Common myeloid progenitor, CD34-positive (primary cell): ENCODE measurements around the gene ARMC5.
A peak's percentile ranks its signal among the peaks of the same experiment; 100 is the strongest.

Experiments
- CTCF ChIA-PET: fragments of 350-600 bp; sonication (Branson Sonifier 250); formaldehyde crosslinking; loops from one replicate; lab custom pipeline; 2021; ENCODE audit warnings: antibody characterized with exemption; lab: Charles Lee
- POLR2A ChIA-PET: fragments of 350-600 bp; sonication (Branson Sonifier 250); formaldehyde crosslinking; loops from one replicate; lab custom pipeline; 2021; ENCODE audit warnings: antibody characterized with exemption; lab: Charles Lee
- DNase-seq, 3 donors: peaks; one replicate each; pipeline versions ENCODE4 v3.0.0 to v3.0.0-alpha.2; 2013
- H3K27ac ChIP-seq, 2 experiments: 1 replicate in 1 of 2; 2 replicates in 1 of 2; pipeline ENCODE4 v1.7.0; 2013; ENCODE audit warnings: inconsistent platforms in 2 of 2, low read length in 2 of 2, mild to moderate bottlenecking in 2 of 2, low read depth in 1 of 2, moderate library complexity in 1 of 2; ENCODE audit not compliant: severe bottlenecking in 2 of 2, insufficient read depth in 1 of 2, poor library complexity in 1 of 2
- H3K27me3 ChIP-seq, 5 experiments: replicated peaks in 2 of 5; 1 replicate in 3 of 5; 2 replicates in 2 of 5; pipeline versions ENCODE4 v1.6.1 to v1.7.0; 2013; ENCODE audit warnings: low read length in 4 of 5, mild to moderate bottlenecking in 2 of 5, moderate library complexity in 2 of 5, inconsistent platforms in 1 of 5; ENCODE audit not compliant: insufficient read depth in 5 of 5, control insufficient read depth in 4 of 5
- H3K36me3 ChIP-seq, 4 experiments: 1 replicate in 2 of 4; 2 replicates in 2 of 4; pipeline versions ENCODE4 v1.6.1 to v1.7.0; 2013; ENCODE audit warnings: low read length in 3 of 4, control low read depth in 1 of 4, mild to moderate bottlenecking in 1 of 4; ENCODE audit not compliant: control insufficient read depth in 4 of 4, insufficient read depth in 4 of 4
- H3K4me1 ChIP-seq, 4 experiments: 1 replicate in 3 of 4; 2 replicates in 1 of 4; pipeline versions ENCODE4 v1.6.1 to v1.7.1; 2013; ENCODE audit warnings: low read length in 3 of 4, mild to moderate bottlenecking in 3 of 4, control low read depth in 1 of 4, inconsistent platforms in 1 of 4, moderate library complexity in 1 of 4; ENCODE audit not compliant: control insufficient read depth in 4 of 4, insufficient read depth in 4 of 4; ENCODE audit errors: control extremely low read depth in 1 of 4
- H3K4me3 ChIP-seq, 7 experiments: 1 replicate in 4 of 7; 2 replicates in 3 of 7; pipeline versions ENCODE4 v1.5.1 to v1.7.0; 2013; ENCODE audit warnings: mild to moderate bottlenecking in 7 of 7, low read length in 6 of 7, moderate library complexity in 6 of 7, inconsistent platforms in 2 of 7, low read depth in 2 of 7, control low read depth in 1 of 7; ENCODE audit not compliant: insufficient read depth in 4 of 7, control insufficient read depth in 1 of 7; ENCODE audit errors: extremely low read depth in 1 of 7
- H3K9me3 ChIP-seq, 5 experiments: 1 replicate in 4 of 5; 2 replicates in 1 of 5; pipeline versions ENCODE4 v1.6.1 to v1.7.1; 2013; ENCODE audit warnings: low read length in 4 of 5, mild to moderate bottlenecking in 2 of 5, inconsistent platforms in 1 of 5, low read depth in 1 of 5, moderate library complexity in 1 of 5; ENCODE audit not compliant: control insufficient read depth in 4 of 5, insufficient read depth in 2 of 5; ENCODE audit errors: control extremely low read depth in 1 of 5
- WGBS: methylation state at CpG from one replicate; pipeline ENCODE4 v1.1.5; 2013; ENCODE audit not compliant: insufficient coverage; 5-methylcytosine and 5-hydroxymethylcytosine counted together

ARMC5 gene

GRCh38 chr16:31504159-31504558, 44.9 kb downstream of the ARMC5 start:
- WGBS: 17% methylated on average over 6 of the region's 8 CpGs
- no peak overlapping the region for H3K27ac ChIP-seq
- H3K27me3 ChIP-seq: no peaks in the 10 kb centered on the region
- peaks cover under 1 to 20% (median 9%) of the 10 kb centered on the region in 4 experiments for H3K36me3 ChIP-seq
- no peak for DNase-seq
- ChIA-PET CTCF (interaction anchor here (1.4 to 1.6 kb wide), 2 partner anchors 9 to 43 kb away, joined by 4 to 5 read pairs; no protein-coding TSS in a partner anchor), POLR2A (interaction anchor here (0.8 kb wide), 1 partner anchor 48 kb away, joined by 3 read pairs; no protein-coding TSS in a partner anchor)
- H3K9me3 ChIP-seq: no peaks in the 10 kb centered on the region
- no peak overlapping the region for H3K4me3 ChIP-seq
- peaks cover 30 to 51% (median 48%) of the 10 kb centered on the region in 4 experiments for H3K4me1 ChIP-seq

GRCh38 chr16:31505483-31505882, 46.2 kb downstream of the ARMC5 start:
- H3K4me3 ChIP-seq: peak overlapping the region in 1 of 7 experiments; percentile 8
- CTCF ChIA-PET: interaction anchor here (1.1 to 2.7 kb wide), 2 partner anchors 30 to 190 kb away, joined by 3 to 10 read pairs; no protein-coding TSS in a partner anchor
- peaks cover 0 to 8% (median 1%) of the 10 kb centered on the region in 4 experiments for H3K36me3 ChIP-seq
- H3K4me1 ChIP-seq: peaks cover 30 to 59% (median 50%) of the 10 kb centered on the region in 4 experiments
- WGBS: 22% methylated on average over 3 of the region's 4 CpGs
- POLR2A ChIA-PET: no interaction called here
- no peaks in the 10 kb centered on the region for H3K9me3 ChIP-seq
- H3K27ac ChIP-seq: peak overlapping the region in 1 of 2 experiments; percentile 57
- H3K27me3 ChIP-seq: no peaks in the 10 kb centered on the region
- peak in 2 of 3 donors; percentile 43 to 59 for DNase-seq

DNA sequence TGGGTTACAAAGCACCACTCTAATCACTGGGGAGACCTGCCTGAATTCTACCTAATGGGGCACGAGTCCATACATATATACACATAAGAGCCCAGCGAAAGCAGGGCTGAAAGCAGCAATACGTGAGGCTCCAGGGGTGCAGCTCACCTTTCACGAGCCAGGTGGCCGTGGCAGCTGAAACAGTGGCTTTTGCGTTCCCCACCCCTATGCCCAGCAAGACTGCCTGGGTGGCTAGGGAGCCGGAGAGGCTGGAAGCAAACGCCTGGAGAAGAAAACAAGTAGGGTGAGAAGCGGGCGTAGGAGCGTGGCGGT, 48.3 kb downstream of the ARMC5 start:
- DNase-seq: no peak
- POLR2A ChIA-PET: interaction anchor here (0.6 to 1.4 kb wide), 6 partner anchors 10 to 188 kb away, joined by 3 to 5 read pairs (median 4); partner anchors contain the start of gene ARMC5
- peak overlapping the region; percentile 72 to 94 (median 91) for H3K4me3 ChIP-seq

GRCh38 chr16:31507929-31508705, 48.8 kb downstream of the ARMC5 start, which contains the start of gene RUSF1:
Gene RUSF1 (minus strand): TSS chr16:31508391. CDS start chr16:31508373, 18 bp downstream.
- H3K36me3 ChIP-seq: no peaks in the 10 kb centered on the region
- no peaks in the 10 kb centered on the region for H3K27me3 ChIP-seq
- CTCF ChIA-PET: interaction anchor here (0.8 to 2.7 kb wide), 6 partner anchors 11 to 361 kb away, joined by 3 to 10 read pairs (median 4); no protein-coding TSS in a partner anchor
- DNase-seq: peak; percentile 82 to 93 (median 89)
- H3K4me3 ChIP-seq: peak within 1 kb of the TSS; percentile 72 to 94 (median 91)
- H3K9me3 ChIP-seq: peaks cover 0 to 4% (median 0%) of the 10 kb centered on the region in 5 experiments
- POLR2A ChIA-PET: interaction anchor here (1.1 to 1.4 kb wide), 5 partner anchors 21 to 188 kb away, joined by 3 to 5 read pairs (median 4); partner anchors contain the start of gene ARMC5
- H3K27ac ChIP-seq: peak within 1 kb of the TSS; percentile 89 to 94
- peaks cover 30 to 59% (median 50%) of the 10 kb centered on the region in 4 experiments for H3K4me1 ChIP-seq
- 0% methylated on average over 59 of the region's 65 CpGs for WGBS

More for the DNA sequence above, 48.3 kb downstream of the ARMC5 start:
- 8% methylated on average over 7 of the region's 12 CpGs for WGBS
- H3K36me3 ChIP-seq: peaks cover 0 to under 1% (median 0%) of the 10 kb centered on the region in 4 experiments
- H3K9me3 ChIP-seq: peaks cover 0 to 4% (median 0%) of the 10 kb centered on the region in 5 experiments
- CTCF ChIA-PET: interaction anchor here (0.8 to 2.7 kb wide), 7 partner anchors 11 to 361 kb away, joined by 4 to 10 read pairs (median 4); no protein-coding TSS in a partner anchor
- H3K27ac ChIP-seq: peak overlapping the region; percentile 89 to 94
- H3K4me1 ChIP-seq: peaks cover 30 to 59% (median 50%) of the 10 kb centered on the region in 4 experiments
- H3K27me3 ChIP-seq: no peaks in the 10 kb centered on the region

DNA sequence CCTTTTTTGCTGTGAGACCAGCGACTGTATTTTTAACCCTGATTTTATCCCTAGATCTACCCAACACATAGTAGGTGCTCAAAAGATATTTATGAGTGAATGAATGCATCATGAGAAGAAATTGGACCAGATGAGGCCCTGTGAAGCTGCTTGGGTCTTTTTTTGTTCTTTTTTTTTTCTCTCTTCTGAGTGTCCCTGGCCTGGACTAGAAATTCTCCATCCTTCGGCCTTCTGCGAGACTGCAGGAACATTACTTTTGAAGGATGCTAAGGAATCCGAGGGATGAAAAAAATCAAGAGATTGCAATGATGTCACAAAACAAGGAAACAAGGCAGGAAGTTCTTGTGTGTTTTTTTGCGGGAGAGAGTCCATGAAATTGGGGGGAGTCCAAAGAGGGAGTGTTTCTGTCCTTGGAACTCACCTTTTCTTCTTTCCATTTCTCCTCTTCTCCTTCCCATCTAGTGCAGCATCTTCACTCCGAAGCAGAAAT, 49.5 kb downstream of the ARMC5 start:
- no peak for DNase-seq
- ChIA-PET CTCF (interaction anchor here (0.8 to 1.9 kb wide), 4 partner anchors 12 to 360 kb away, joined by 3 to 6 read pairs (median 4); no protein-coding TSS in a partner anchor), POLR2A (interaction anchor here (1.1 to 1.4 kb wide), 3 partner anchors 20 to 187 kb away, joined by 3 to 5 read pairs (median 3); no protein-coding TSS in a partner anchor)
- WGBS: 24% methylated on average over 4 of the region's 6 CpGs
- Histone ChIP-seq H3K4me1 (peaks cover 28 to 54% (median 48%) of the 10 kb centered on the region in 4 experiments), H3K9me3 (peaks cover 0 to 4% (median 0%) of the 10 kb centered on the region in 5 experiments), H3K27me3 (no peaks in the 10 kb centered on the region), H3K27ac (peak overlapping the region; percentile 89 to 94), H3K36me3 (no peaks in the 10 kb centered on the region), H3K4me3 (peak overlapping the region; percentile 72 to 94 (median 91))

DNA sequence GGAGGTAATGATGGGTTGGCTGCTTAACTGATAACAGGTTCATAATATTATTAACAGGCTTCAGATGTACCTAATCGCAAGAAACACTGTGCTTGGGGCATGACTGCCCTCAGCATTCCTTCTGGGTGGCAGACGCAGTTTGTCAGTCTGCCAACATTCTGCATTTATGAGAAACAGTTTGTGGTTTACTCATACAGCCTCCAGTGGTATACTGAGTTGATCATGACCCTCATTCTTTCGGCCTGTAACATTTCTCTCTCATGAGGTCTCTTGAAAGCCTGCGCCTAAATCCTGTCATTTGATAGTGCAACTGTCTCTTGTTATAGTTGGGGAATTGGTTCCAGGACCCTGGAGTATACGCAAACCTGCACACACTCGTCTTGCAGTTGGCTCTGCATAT, 53.8 kb downstream of the ARMC5 start:
- ChIA-PET CTCF (interaction anchor here (0.6 kb wide), 1 partner anchor 18 kb away, joined by 3 read pairs; no protein-coding TSS in a partner anchor), POLR2A (no interaction called here)
- Histone ChIP-seq H3K36me3 (no peaks in the 10 kb centered on the region), H3K4me1 (peaks cover 6 to 16% (median 9%) of the 10 kb centered on the region in 4 experiments), H3K27me3 (no peaks in the 10 kb centered on the region), H3K27ac (no peak overlapping the region), H3K4me3 (no peak overlapping the region), H3K9me3 (peaks cover 0 to 6% (median 0%) of the 10 kb centered on the region in 5 experiments)
- no peak for DNase-seq
- 50% methylated on average over 2 of the region's 6 CpGs for WGBS
